Measurements from ENCODE around the gene SRBD1.

Gene SRBD1

GRCh38 chr2:45506756-45507155 lies 104.3 kb downstream of the SRBD1 start:
- WGBS, 2 experiments: 93 to 98% methylated on average over 2 of the region's 3 CpGs
- Histone ChIP-seq H3K36me3 (ENCODE audit: control insufficient read depth, insufficient read depth, low read length) (no peaks in the 10 kb centered on the region), H3K9me3 (ENCODE audit: control insufficient read depth, low read length) (no peaks in the 10 kb centered on the region), H3K27ac (ENCODE audit: insufficient read depth, low read depth, low read length, poor library complexity, severe bottlenecking) (no peak overlapping the region), H3K27me3 (ENCODE audit: control insufficient read depth, insufficient read depth, low read length, poor library complexity, severe bottlenecking) (no peaks in the 10 kb centered on the region), H3K4me1 (ENCODE audit: control insufficient read depth, insufficient read depth, low read length) (peaks cover 13% of the 10 kb centered on the region), H3K4me3 (ENCODE audit: insufficient read depth, low read depth, low read length) (no peak overlapping the region)

- no peaks in the 10 kb centered on the region for H3K9me3 ChIP-seq (ENCODE audit: control insufficient read depth, low read length)
- peaks cover 8% of the 10 kb centered on the region for H3K4me1 ChIP-seq (ENCODE audit: control insufficient read depth, insufficient read depth, low read length)
- no peak overlapping the region for H3K27ac ChIP-seq (ENCODE audit: insufficient read depth, low read depth, low read length, poor library complexity, severe bottlenecking)
- WGBS, 2 experiments: 60 to 83% methylated on average over 1 of the region's 1 CpG
- peaks cover 3% of the 10 kb centered on the region for H3K36me3 ChIP-seq (ENCODE audit: control insufficient read depth, insufficient read depth, low read length)
- H3K27me3 ChIP-seq (ENCODE audit: control insufficient read depth, insufficient read depth, low read length, poor library complexity, severe bottlenecking): no peaks in the 10 kb centered on the region
- no peak overlapping the region for H3K4me3 ChIP-seq (ENCODE audit: insufficient read depth, low read depth, low read length)
These were observed 105.9 kb downstream of the SRBD1 start for GRCh38 chr2:45505138-45505537.

GRCh38 chr2:45498661-45499550 lies 112.2 kb downstream of the SRBD1 start:
- H3K4me1 ChIP-seq (ENCODE audit: control insufficient read depth, insufficient read depth, low read length): no peaks in the 10 kb centered on the region
- H3K27me3 ChIP-seq (ENCODE audit: control insufficient read depth, insufficient read depth, low read length, poor library complexity, severe bottlenecking): no peaks in the 10 kb centered on the region
- H3K36me3 ChIP-seq (ENCODE audit: control insufficient read depth, insufficient read depth, low read length): peaks cover 3% of the 10 kb centered on the region
- H3K27ac ChIP-seq (ENCODE audit: insufficient read depth, low read depth, low read length, poor library complexity, severe bottlenecking): no peak overlapping the region
- 100% methylated on average over 1 of the region's 1 CpG; no CpG with 5 or more reads in 1 of the 2 experiments for WGBS, 2 experiments
- H3K9me3 ChIP-seq (ENCODE audit: control insufficient read depth, low read length): no peaks in the 10 kb centered on the region
- H3K4me3 ChIP-seq (ENCODE audit: insufficient read depth, low read depth, low read length): no peak overlapping the region

- peaks cover 3% of the 10 kb centered on the region for H3K36me3 ChIP-seq (ENCODE audit: control insufficient read depth, insufficient read depth, low read length)
- H3K4me1 ChIP-seq (ENCODE audit: control insufficient read depth, insufficient read depth, low read length): no peaks in the 10 kb centered on the region
- H3K4me3 ChIP-seq (ENCODE audit: insufficient read depth, low read depth, low read length): no peak overlapping the region
- no peak overlapping the region for H3K27ac ChIP-seq (ENCODE audit: insufficient read depth, low read depth, low read length, poor library complexity, severe bottlenecking)
- no peaks in the 10 kb centered on the region for H3K9me3 ChIP-seq (ENCODE audit: control insufficient read depth, low read length)
- no peaks in the 10 kb centered on the region for H3K27me3 ChIP-seq (ENCODE audit: control insufficient read depth, insufficient read depth, low read length, poor library complexity, severe bottlenecking)
- 76 to 84% methylated on average over 1 to 2 of the region's 2 CpGs for WGBS, 2 experiments
These were observed 113.7 kb downstream of the SRBD1 start for GRCh38 chr2:45497355-45497754.

- WGBS, 2 experiments: 94 to 100% methylated on average over 1 to 2 of the region's 2 CpGs
These were observed 114.2 kb downstream of the SRBD1 start for GRCh38 chr2:45496869-45497268.

GRCh38 chr2:45494978-45495293 lies 116.1 kb downstream of the SRBD1 start:
- Histone ChIP-seq H3K9me3 (ENCODE audit: control insufficient read depth, low read length) (no peaks in the 10 kb centered on the region), H3K36me3 (ENCODE audit: control insufficient read depth, insufficient read depth, low read length) (no peaks in the 10 kb centered on the region), H3K4me1 (ENCODE audit: control insufficient read depth, insufficient read depth, low read length) (no peaks in the 10 kb centered on the region), H3K27me3 (ENCODE audit: control insufficient read depth, insufficient read depth, low read length, poor library complexity, severe bottlenecking) (no peaks in the 10 kb centered on the region), H3K27ac (ENCODE audit: insufficient read depth, low read depth, low read length, poor library complexity, severe bottlenecking) (no peak overlapping the region), H3K4me3 (ENCODE audit: insufficient read depth, low read depth, low read length) (no peak overlapping the region)
- WGBS, 2 experiments: 40 to 43% methylated on average over 1 of the region's 1 CpG

More at GRCh38 chr2:45496869-45497268, 114.2 kb downstream of the SRBD1 start:
- Histone ChIP-seq H3K36me3 (ENCODE audit: control insufficient read depth, insufficient read depth, low read length) (peaks cover 3% of the 10 kb centered on the region), H3K27me3 (ENCODE audit: control insufficient read depth, insufficient read depth, low read length, poor library complexity, severe bottlenecking) (no peaks in the 10 kb centered on the region), H3K4me1 (ENCODE audit: control insufficient read depth, insufficient read depth, low read length) (no peaks in the 10 kb centered on the region), H3K4me3 (ENCODE audit: insufficient read depth, low read depth, low read length) (no peak overlapping the region), H3K27ac (ENCODE audit: insufficient read depth, low read depth, low read length, poor library complexity, severe bottlenecking) (no peak overlapping the region), H3K9me3 (ENCODE audit: control insufficient read depth, low read length) (no peaks in the 10 kb centered on the region)

GRCh38 chr2:45494275-45494977 lies 116.6 kb downstream of the SRBD1 start:
- Histone ChIP-seq H3K4me1 (ENCODE audit: control insufficient read depth, insufficient read depth, low read length) (no peaks in the 10 kb centered on the region), H3K27me3 (ENCODE audit: control insufficient read depth, insufficient read depth, low read length, poor library complexity, severe bottlenecking) (no peaks in the 10 kb centered on the region), H3K27ac (ENCODE audit: insufficient read depth, low read depth, low read length, poor library complexity, severe bottlenecking) (no peak overlapping the region), H3K4me3 (ENCODE audit: insufficient read depth, low read depth, low read length) (no peak overlapping the region), H3K9me3 (ENCODE audit: control insufficient read depth, low read length) (no peaks in the 10 kb centered on the region), H3K36me3 (ENCODE audit: control insufficient read depth, insufficient read depth, low read length) (no peaks in the 10 kb centered on the region)
- 0% methylated on average over 1 to 2 of the region's 2 CpGs for WGBS, 2 experiments

- no peaks in the 10 kb centered on the region for H3K9me3 ChIP-seq (ENCODE audit: control insufficient read depth, low read length)
- H3K27me3 ChIP-seq (ENCODE audit: control insufficient read depth, insufficient read depth, low read length, poor library complexity, severe bottlenecking): no peaks in the 10 kb centered on the region
- no peak overlapping the region for H3K4me3 ChIP-seq (ENCODE audit: insufficient read depth, low read depth, low read length)
- H3K36me3 ChIP-seq (ENCODE audit: control insufficient read depth, insufficient read depth, low read length): no peaks in the 10 kb centered on the region
- WGBS, 2 experiments: 91 to 97% methylated on average over 3 of the region's 3 CpGs
- no peaks in the 10 kb centered on the region for H3K4me1 ChIP-seq (ENCODE audit: control insufficient read depth, insufficient read depth, low read length)
- H3K27ac ChIP-seq (ENCODE audit: insufficient read depth, low read depth, low read length, poor library complexity, severe bottlenecking): no peak overlapping the region
These were observed 126.1 kb downstream of the SRBD1 start for GRCh38 chr2:45484965-45485364.

- Histone ChIP-seq H3K27ac (ENCODE audit: insufficient read depth, low read depth, low read length, poor library complexity, severe bottlenecking) (no peak overlapping the region), H3K9me3 (ENCODE audit: control insufficient read depth, low read length) (no peaks in the 10 kb centered on the region), H3K36me3 (ENCODE audit: control insufficient read depth, insufficient read depth, low read length) (no peaks in the 10 kb centered on the region), H3K27me3 (ENCODE audit: control insufficient read depth, insufficient read depth, low read length, poor library complexity, severe bottlenecking) (no peaks in the 10 kb centered on the region), H3K4me1 (ENCODE audit: control insufficient read depth, insufficient read depth, low read length) (no peaks in the 10 kb centered on the region), H3K4me3 (ENCODE audit: insufficient read depth, low read depth, low read length) (no peak overlapping the region)
These were observed 127.1 kb downstream of the SRBD1 start for GRCh38 chr2:45483997-45484396.

- Histone ChIP-seq H3K4me1 (ENCODE audit: control insufficient read depth, insufficient read depth, low read length) (no peaks in the 10 kb centered on the region), H3K36me3 (ENCODE audit: control insufficient read depth, insufficient read depth, low read length) (no peaks in the 10 kb centered on the region)
These were observed 133.5 kb downstream of the SRBD1 start for GRCh38 chr2:45477546-45477945.

More at GRCh38 chr2:45477546-45477945, 133.5 kb downstream of the SRBD1 start:
- Histone ChIP-seq H3K27ac (ENCODE audit: insufficient read depth, low read depth, low read length, poor library complexity, severe bottlenecking) (no peak overlapping the region), H3K9me3 (ENCODE audit: control insufficient read depth, low read length) (no peaks in the 10 kb centered on the region), H3K4me3 (ENCODE audit: insufficient read depth, low read depth, low read length) (no peak overlapping the region), H3K27me3 (ENCODE audit: control insufficient read depth, insufficient read depth, low read length, poor library complexity, severe bottlenecking) (no peaks in the 10 kb centered on the region)
- 93 to 96% methylated on average over 1 of the region's 1 CpG for WGBS, 2 experiments
